GM19239 (cell line): ENCODE measurements around the gene LCE5A.
"Not testable (repeated sequence)": the region's sequence is repeated elsewhere in the genome, so short reads cannot be mapped to it uniquely, and the experiment has no call there.

Source experiments
- DNase-seq: peaks from one replicate; pipeline ENCODE4 v3.0.0; 2011; ENCODE audit warnings: low spot score; ENCODE audit not compliant: insufficient read length
- FAIRE-seq: peaks from 2 replicates; lab custom pipeline; 2011; peaks lifted over from hg19 to GRCh38; lab: Jason Lieb, UNC

LCE5A gene

GRCh38 chr1:152514715-152515433, 4.3 kb downstream of the LCE5A start:
- FAIRE-seq = no peak
- DNase-seq = no peak

- no peak for FAIRE-seq
- DNase-seq = no peak
Observed at GRCh38 chr1:152515434-152515783, 4.8 kb downstream of the LCE5A start.

GRCh38 chr1:152516082-152516481, 5.5 kb downstream of the LCE5A start:
- no peak for FAIRE-seq
- DNase-seq = no peak

GRCh38 chr1:152517237-152517811, 6.7 kb downstream of the LCE5A start:
- no peak for FAIRE-seq
- DNase-seq = no peak

GRCh38 chr1:152519851-152520250, 9.2 kb downstream of the LCE5A start:
- DNase-seq (no peak), FAIRE-seq (no peak)

GRCh38 chr1:152520561-152521090, 10.0 kb downstream of the LCE5A start:
- DNase-seq = no peak
- no peak for FAIRE-seq

GRCh38 chr1:152525080-152525641, 14.6 kb downstream of the LCE5A start:
- FAIRE-seq = no peak
- DNase-seq = no peak

GRCh38 chr1:152533327-152533938, 22.8 kb downstream of the LCE5A start:
- DNase-seq = no peak
- FAIRE-seq = peak; percentile 23

GRCh38 chr1:152535774-152536173, 25.2 kb downstream of the LCE5A start:
- DNase-seq (no peak), FAIRE-seq (no peak)

GRCh38 chr1:152537496-152537895, 26.9 kb downstream of the LCE5A start:
- FAIRE-seq = no peak

GRCh38 chr1:152539901-152540300, 29.3 kb downstream of the LCE5A start:
- FAIRE-seq = no peak

More at GRCh38 chr1:152537496-152537895, 26.9 kb downstream of the LCE5A start:
- DNase-seq = no peak

GRCh38 chr1:152543820-152544219, 33.2 kb downstream of the LCE5A start:
- DNase-seq (no peak), FAIRE-seq (no peak)

More at GRCh38 chr1:152539901-152540300, 29.3 kb downstream of the LCE5A start:
- DNase-seq = no peak

- DNase-seq (no peak), FAIRE-seq (no peak)
Observed at GRCh38 chr1:152546704-152547103, 36.1 kb downstream of the LCE5A start.

- FAIRE-seq, DNase-seq: not testable (repeated sequence)
Observed at GRCh38 chr1:152548358-152548757, 37.8 kb downstream of the LCE5A start.
